Fibroblast of mammary gland (primary cell): ENCODE results near the gene ZNF664.

Experiments
- DNase-seq: peaks from one replicate; pipeline ENCODE4 v3.0.0-alpha.2; 2010; ENCODE audit warnings: low read depth
- H3K4me3 ChIP-seq: 2 replicates; pipeline ENCODE4 v1.5.1; 2011; ENCODE audit warnings: low read depth, mild to moderate bottlenecking, low read length, moderate library complexity; ENCODE audit not compliant: control insufficient read depth
- CTCF ChIP-seq: conservative IDR thresholded peaks from 2 replicates; pipeline ENCODE4 v1.5.1; 2011; ENCODE audit warnings: low read depth, low read length, inconsistent platforms; ENCODE audit not compliant: control insufficient read depth, insufficient read depth

The ZNF664 gene

GRCh38 chr12:124020514-124020949, 47.5 kb downstream of the ZNF664 start:
- TF ChIP-seq CTCF, result no peak
- no peak overlapping the region for H3K4me3 ChIP-seq
- DNase-seq, result peak; percentile 74

GRCh38 chr12:124021007-124021406, 48.0 kb downstream of the ZNF664 start:
- DNase-seq, result no peak
- H3K4me3 ChIP-seq, result no peak overlapping the region
- no peak for TF ChIP-seq CTCF

- H3K4me3 ChIP-seq, result no peak overlapping the region
- TF ChIP-seq CTCF, result no peak
- no peak for DNase-seq
Observed at GRCh38 chr12:124022161-124022560, 49.1 kb downstream of the ZNF664 start.

GRCh38 chr12:124024263-124024678, 51.3 kb downstream of the ZNF664 start:
- TF ChIP-seq CTCF, result no peak
- DNase-seq, result no peak
- no peak overlapping the region for H3K4me3 ChIP-seq

GRCh38 chr12:124024776-124025175, 51.8 kb downstream of the ZNF664 start:
- TF ChIP-seq CTCF, result no peak
- DNase-seq, result no peak
- H3K4me3 ChIP-seq, result no peak overlapping the region

- TF ChIP-seq CTCF, result no peak
- H3K4me3 ChIP-seq, result no peak overlapping the region
- no peak for DNase-seq
Observed at GRCh38 chr12:124025661-124026060, 52.6 kb downstream of the ZNF664 start.
